ENCODE results near the gene POLN.

- TF ChIP-seq CTCF (IDR thresholded peaks at IDR 0.05), result no peak
- no peak for TF ChIP-seq POLR2A (IDR thresholded peaks at IDR 0.05)
Measured at GRCh38 chr4:2284934-2285612, 43.2 kb upstream of the POLN start.

All from uterus (tissue), 2 donors.